H9 (cell line): Measurements from ENCODE around the gene EXOSC10. TPM values are rescaled to one million over a fixed set of nuclear protein-coding genes. Genes with fewer than 3 reads are reported as not detected.

ENCODE experiments used
- DNase-seq: peaks from one replicate; pipeline ENCODE4 v3.0.0-alpha.2; 2017
- H2AFZ ChIP-seq: one replicate; pipeline ENCODE4 v1.6.1; 2013; ENCODE audit warnings: mild to moderate bottlenecking, low read length, control low read depth, moderate library complexity
- H2AK5ac ChIP-seq: 2 replicates; pipeline ENCODE4 v1.6.1; 2013; ENCODE audit warnings: low read length, control low read depth, mixed read lengths; ENCODE audit not compliant: insufficient read length
- H2BK120ac ChIP-seq: one replicate; pipeline ENCODE4 v1.6.1; 2013; ENCODE audit warnings: low read depth, mild to moderate bottlenecking, low read length, control low read depth, inconsistent platforms; ENCODE audit not compliant: poor library complexity, severe bottlenecking
- H2BK12ac ChIP-seq: 2 replicates; pipeline ENCODE4 v1.6.1; 2013; ENCODE audit warnings: low read length, control low read depth, mixed read lengths, low read depth; ENCODE audit not compliant: insufficient read length
- H2BK15ac ChIP-seq: 2 replicates; pipeline ENCODE4 v1.6.1; 2013; ENCODE audit warnings: low read depth, low read length, control low read depth
- H2BK20ac ChIP-seq: one replicate; pipeline ENCODE4 v1.6.1; 2013; ENCODE audit warnings: low read depth, mild to moderate bottlenecking, low read length, control low read depth, inconsistent platforms; ENCODE audit not compliant: poor library complexity, severe bottlenecking
- H2BK5ac ChIP-seq: 2 replicates; pipeline ENCODE4 v1.6.1; 2013; ENCODE audit warnings: low read length, control low read depth, mixed read lengths; ENCODE audit not compliant: insufficient read length
- H3K14ac ChIP-seq: 2 replicates; pipeline ENCODE4 v1.6.1; 2013; ENCODE audit warnings: low read length, control low read depth; ENCODE audit not compliant: insufficient read depth
- H3K18ac ChIP-seq: 2 replicates; pipeline ENCODE4 v1.6.1; 2013; ENCODE audit warnings: low read depth, mild to moderate bottlenecking, mixed read lengths, low read length, control low read depth; ENCODE audit not compliant: insufficient read length
- H3K23ac ChIP-seq: 2 replicates; pipeline ENCODE4 v1.6.1; 2013; ENCODE audit warnings: low read length, control low read depth, mixed read lengths, low read depth; ENCODE audit not compliant: insufficient read length
- H3K23me2 ChIP-seq: 2 replicates; pipeline ENCODE4 v1.6.1; 2013; ENCODE audit warnings: low read depth, mild to moderate bottlenecking, mixed read lengths, low read length, control low read depth; ENCODE audit not compliant: insufficient read length, poor library complexity, severe bottlenecking
- H3K27ac ChIP-seq: 2 replicates; pipeline ENCODE4 v1.5.1; 2013; ENCODE audit warnings: low read length, control low read depth, mixed read lengths, low read depth; ENCODE audit not compliant: insufficient read length
- H3K27me3 ChIP-seq: 2 replicates; pipeline ENCODE4 v1.6.1; 2013; ENCODE audit warnings: low read length, control low read depth, inconsistent platforms; ENCODE audit not compliant: insufficient read depth
- H3K4ac ChIP-seq: 2 replicates; pipeline ENCODE4 v1.6.1; 2013; ENCODE audit warnings: low read depth, mild to moderate bottlenecking, control low read depth, inconsistent platforms, low read length, moderate library complexity
- H3K4me1 ChIP-seq: 2 replicates; pipeline ENCODE4 v1.6.1; 2013; ENCODE audit warnings: low read length, control low read depth, inconsistent platforms; ENCODE audit not compliant: insufficient read depth
- H3K4me2 ChIP-seq: 2 replicates; pipeline ENCODE4 v1.6.1; 2013; ENCODE audit warnings: low read length, control low read depth, mixed read lengths; ENCODE audit not compliant: insufficient read length, insufficient read depth
- H3K56ac ChIP-seq: 2 replicates; pipeline ENCODE4 v1.6.1; 2013; ENCODE audit warnings: low read depth, mild to moderate bottlenecking, mixed read lengths, low read length, control low read depth; ENCODE audit not compliant: insufficient read length
- H3K79me1 ChIP-seq: 2 replicates; pipeline ENCODE4 v1.6.1; 2013; ENCODE audit warnings: low read depth, mild to moderate bottlenecking, moderate library complexity, low read length, control low read depth, inconsistent platforms; ENCODE audit not compliant: insufficient read depth, poor library complexity, severe bottlenecking
- H3K79me2 ChIP-seq: 2 replicates; pipeline ENCODE4 v1.6.1; 2013; ENCODE audit warnings: low read length, control low read depth, inconsistent platforms; ENCODE audit not compliant: insufficient read depth
- H3K9ac ChIP-seq: 2 replicates; pipeline ENCODE4 v1.6.1; 2013; ENCODE audit warnings: low read length, control low read depth, mixed read lengths; ENCODE audit not compliant: insufficient read length; ENCODE audit errors: extremely low read depth
- H3K9me3 ChIP-seq: one replicate; pipeline ENCODE4 v1.6.1; 2013; ENCODE audit warnings: low read depth, low read length, inconsistent platforms; ENCODE audit not compliant: control insufficient read depth
- H3T11ph ChIP-seq: one replicate; pipeline ENCODE4 v1.6.1; 2013; ENCODE audit warnings: mild to moderate bottlenecking, low read length, control low read depth, inconsistent platforms
- H4K20me1 ChIP-seq: one replicate; pipeline ENCODE4 v1.6.1; 2013; ENCODE audit not compliant: control insufficient read depth, insufficient read length, insufficient read depth
- H4K5ac ChIP-seq: 2 replicates; pipeline ENCODE4 v1.6.1; 2013; ENCODE audit warnings: low read depth, mild to moderate bottlenecking, mixed read lengths, low read length, control low read depth; ENCODE audit not compliant: insufficient read length
- H4K8ac ChIP-seq: replicated peaks from 2 replicates; pipeline ENCODE4 v1.6.1; 2013; ENCODE audit warnings: low read length, control low read depth, mixed read lengths, low read depth; ENCODE audit not compliant: insufficient read length
- H4K91ac ChIP-seq: 2 replicates; pipeline ENCODE4 v1.6.1; 2013; ENCODE audit warnings: low read depth, mild to moderate bottlenecking, moderate library complexity, mixed read lengths, low read length, control low read depth; ENCODE audit not compliant: insufficient read length
- H3K27ac Mint-ChIP-seq, 3 experiments: 2 replicates in 2 of 3; 3 replicates in 1 of 3; pipeline ENCODE4 v1.8.0; 2020 to 2021; ENCODE audit warnings: mixed read lengths in 3 of 3, mild to moderate bottlenecking in 1 of 3, moderate library complexity in 1 of 3
- H3K27me3 Mint-ChIP-seq: 2 replicates; pipeline ENCODE4 v1.8.0; 2021; ENCODE audit warnings: low read depth, mild to moderate bottlenecking, moderate library complexity, mixed read lengths
- H3K36me3 Mint-ChIP-seq, 3 experiments: 2 replicates in 2 of 3; 3 replicates in 1 of 3; pipeline ENCODE4 v1.8.0; 2020 to 2021; ENCODE audit warnings: low read depth in 3 of 3, mixed read lengths in 3 of 3; ENCODE audit not compliant: insufficient read depth in 1 of 3
- H3K4me1 Mint-ChIP-seq, 2 experiments: 2 replicates each; pipeline ENCODE4 v1.8.0; 2020; ENCODE audit warnings: mixed read lengths in 2 of 2
- H3K4me3 Mint-ChIP-seq, 2 experiments: 2 replicates in 1 of 2; 3 replicates in 1 of 2; pipeline ENCODE4 v1.8.0; 2020 to 2021; ENCODE audit warnings: mild to moderate bottlenecking in 2 of 2, mixed read lengths in 2 of 2, moderate library complexity in 1 of 2
- H3K9me3 Mint-ChIP-seq, 2 experiments: 2 replicates in 1 of 2; 3 replicates in 1 of 2; pipeline ENCODE4 v1.8.0; 2020; ENCODE audit warnings: mild to moderate bottlenecking in 2 of 2, mixed read lengths in 2 of 2, moderate library complexity in 1 of 2
- CTCF ChIP-seq: fragments of 200-600 bp; sonication (generic); conservative IDR thresholded peaks from 3 replicates; pipeline ENCODE4 v1.8.0; 2021; ENCODE audit warnings: antibody characterized with exemption, mild to moderate bottlenecking
- WGBS: extraction: QIAGEN DNeasy Blood & Tissue Kit; methylation state at CpG from one replicate; pipeline ENCODE4 v1.1.7; 2013; ENCODE audit warnings: missing lambda C conversion rate, low lambda C conversion rate, mixed read lengths; ENCODE audit not compliant: insufficient read length; ENCODE audit errors: extremely low coverage; 5-methylcytosine and 5-hydroxymethylcytosine counted together
- total RNA-seq: library from RNA; stranded (reverse); gene quantifications from 2 replicates; pipeline ENCODE4 v1.2.1, GENCODE V29; 2021

The EXOSC10 gene
- total RNA-seq, 1 experiment from 2014 or later = 83.4 TPM

- no peaks in the 10 kb centered on the region for H3K27me3 Mint-ChIP-seq
- Histone ChIP-seq H3K9me3 (no peaks in the 10 kb centered on the region), H3K23me2 (no peaks in the 10 kb centered on the region), H3T11ph (no peak overlapping the region), H3K14ac (no peak overlapping the region), H2BK20ac (no peak overlapping the region), H2BK5ac (no peak overlapping the region), H2BK15ac (no peak overlapping the region), H4K8ac (no peak overlapping the region), H3K4ac (no peak overlapping the region), H3K79me1 (no peaks in the 10 kb centered on the region), H3K4me1 (no peaks in the 10 kb centered on the region), H4K5ac (no peak overlapping the region), H3K79me2 (no peaks in the 10 kb centered on the region), H3K18ac (no peak overlapping the region), H2AFZ (no peak overlapping the region), H4K20me1 (no peaks in the 10 kb centered on the region), H4K91ac (no peak overlapping the region), H3K27me3 (no peaks in the 10 kb centered on the region), H2AK5ac (no peak overlapping the region), H2BK120ac (no peak overlapping the region), H2BK12ac (no peak overlapping the region), H3K4me2 (no peak overlapping the region), H3K27ac (no peak overlapping the region), H3K56ac (no peak overlapping the region), H3K23ac (no peak overlapping the region), H3K9ac (no peak overlapping the region)
- no peak for DNase-seq
- no peak for TF ChIP-seq CTCF
- H3K36me3 Mint-ChIP-seq = peaks cover 50 to 91% (median 82%) of the 10 kb centered on the region in 3 experiments
- H3K4me1 Mint-ChIP-seq = peaks cover 2 to 5% of the 10 kb centered on the region in 2 experiments; a peak in 1 of 4 replicates
- H3K27ac Mint-ChIP-seq = no peak overlapping the region; a peak in 1 of 7 replicates
- no CpG with 5 or more reads among the region's 11 CpGs for WGBS
- no peaks in the 10 kb centered on the region for H3K9me3 Mint-ChIP-seq
- no peak overlapping the region for H3K4me3 Mint-ChIP-seq
Observed at GRCh38 chr1:11070876-11071275, 28.8 kb downstream of the EXOSC10 start.
